ENCODE data around the gene ZNF888.
"Not testable (repeated sequence)": the region's sequence is repeated elsewhere in the genome, so short reads cannot be mapped to it uniquely, and the experiment has no call there.

Gene ZNF888

DNA sequence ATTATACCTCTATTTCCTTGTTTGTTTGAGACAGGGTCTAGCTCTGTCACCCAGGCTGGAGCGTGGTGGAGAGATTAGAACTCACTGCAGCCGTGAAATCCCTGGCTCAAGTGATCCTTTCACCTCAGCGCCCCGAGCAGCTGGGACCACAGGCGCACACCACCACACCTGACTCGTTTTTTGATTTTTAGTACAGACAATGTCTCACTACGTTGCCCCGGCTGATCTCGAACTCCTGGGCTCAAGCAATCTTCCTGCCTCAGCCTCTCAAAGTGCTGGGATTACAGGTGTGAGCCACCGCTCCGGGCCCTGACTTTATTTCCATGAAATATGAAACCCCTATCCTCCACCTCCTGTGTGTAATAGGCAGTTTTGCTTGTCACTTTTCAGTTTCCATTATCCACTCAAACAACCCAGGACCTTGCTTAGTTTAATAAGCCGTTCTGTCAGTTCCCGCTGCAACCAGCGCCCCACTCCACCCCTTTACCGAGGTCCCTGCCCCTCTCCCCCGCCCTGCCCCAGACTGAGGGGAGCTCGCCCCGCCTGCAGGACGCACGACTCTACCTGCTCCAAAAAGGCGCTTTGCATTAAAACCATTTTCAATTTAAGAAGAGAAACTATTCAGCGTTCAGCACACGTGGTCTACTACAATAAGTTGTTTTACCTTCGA lies 22.6 kb upstream of the ZNF888 start:
- no peaks in the 10 kb centered on the region for H3K4me1 ChIP-seq
- H3K27me3 ChIP-seq (ENCODE audit: low read depth): no peaks in the 10 kb centered on the region
- in situ Hi-C loops (cut with MboI; ENCODE audit: low sequenced_read_pairs): no loop called here
- H3K36me3 ChIP-seq (replicated peaks): peaks cover 11% of the 10 kb centered on the region
- peaks cover 14% of the 10 kb centered on the region for H3K9me3 ChIP-seq
- DNase-seq (ENCODE audit: low spot score in 2 of 2): no peak
- no peak overlapping the region for H3K4me3 ChIP-seq

DNA sequence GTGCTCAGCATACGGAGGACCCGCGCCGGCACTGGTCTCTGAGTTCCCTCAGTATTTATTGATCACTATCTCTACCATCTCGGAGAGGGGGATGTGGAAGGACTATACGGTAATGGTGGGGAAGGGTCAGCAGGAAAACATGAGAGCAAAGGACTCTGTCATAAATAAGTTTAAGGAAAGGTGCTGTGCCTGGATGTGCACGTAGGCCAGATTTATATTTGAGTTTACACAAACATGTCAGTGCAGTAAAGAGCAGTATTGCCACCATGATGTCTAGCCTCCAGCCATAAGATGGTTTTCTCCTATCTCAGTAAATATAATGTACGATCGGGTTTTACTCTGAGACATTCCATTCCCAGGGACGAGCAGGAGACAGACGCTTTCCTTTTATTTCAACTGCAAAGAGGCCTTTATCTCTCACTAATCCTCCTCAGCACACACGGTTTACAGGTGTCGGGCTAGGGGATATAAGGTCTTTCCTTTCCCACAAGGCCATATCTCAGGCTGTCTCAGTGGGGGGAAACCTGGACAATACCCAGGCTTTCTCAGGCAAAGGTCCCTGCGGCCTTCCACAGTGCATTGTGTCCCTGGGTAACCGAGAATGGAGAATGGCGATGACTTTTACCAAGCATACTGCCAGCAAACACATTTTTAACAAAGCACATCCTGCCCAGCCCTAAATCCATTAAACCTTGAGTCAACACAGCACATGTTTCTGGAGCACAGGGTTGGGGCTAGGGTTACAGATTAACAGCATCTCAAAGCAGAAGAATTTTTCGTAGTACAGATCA lies 21.7 kb upstream of the ZNF888 start:
- H3K27me3 ChIP-seq (ENCODE audit: low read depth); DNase-seq (ENCODE audit: low spot score in 2 of 2); H3K4me1 ChIP-seq; in situ Hi-C loops (cut with MboI; ENCODE audit: low sequenced_read_pairs); H3K36me3 ChIP-seq (replicated peaks); H3K4me3 ChIP-seq: not testable (repeated sequence)
- H3K9me3 ChIP-seq: peaks cover 13% of the 10 kb centered on the region; the same call in 1 of the 2 replicates

DNA sequence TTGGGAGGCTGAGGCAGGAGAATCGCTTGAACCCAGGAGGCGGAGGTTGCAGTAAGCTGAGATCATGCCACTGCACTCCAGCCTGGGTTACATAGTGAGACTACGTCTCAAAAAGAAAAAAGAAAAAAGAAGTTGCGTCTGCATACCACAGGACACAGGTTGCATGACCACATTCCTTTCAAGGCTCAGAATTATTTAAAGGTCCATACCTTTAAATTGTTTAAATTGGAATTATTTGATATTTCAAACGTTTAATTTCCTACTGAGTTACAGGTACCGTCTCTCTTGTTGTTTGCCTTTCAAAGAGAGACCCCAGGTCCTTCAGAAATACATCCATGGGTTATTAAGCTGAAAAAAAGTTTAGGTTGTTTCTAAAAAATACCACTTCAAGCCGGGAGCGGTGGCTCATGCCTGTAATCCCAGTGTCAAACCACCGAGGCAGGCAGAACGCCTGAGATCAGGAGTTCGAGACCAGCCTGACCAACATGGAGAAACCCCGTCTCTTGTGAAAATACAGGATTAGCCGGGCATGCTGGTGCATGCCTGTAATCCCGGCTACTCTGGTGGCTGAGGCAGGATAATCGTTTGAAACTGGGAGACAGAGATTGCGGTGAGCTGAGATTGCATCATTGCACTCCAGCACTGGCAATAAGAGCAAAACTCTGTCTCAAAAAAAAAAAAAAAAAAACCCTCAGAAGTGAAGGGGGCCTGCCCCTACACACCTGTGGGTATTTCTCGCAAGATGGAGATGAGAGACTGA lies 20.8 kb upstream of the ZNF888 start:
- Histone ChIP-seq H3K27me3 (ENCODE audit: low read depth) (no peaks in the 10 kb centered on the region), H3K4me3 (no peak overlapping the region), H3K9me3 (peaks cover 10% of the 10 kb centered on the region; the same call in 1 of the 2 replicates), H3K36me3 (replicated peaks) (no peaks in the 10 kb centered on the region), H3K4me1 (no peaks in the 10 kb centered on the region)
- in situ Hi-C loops (cut with MboI; ENCODE audit: low sequenced_read_pairs): no loop called here
- DNase-seq (ENCODE audit: low spot score in 2 of 2): no peak

DNA sequence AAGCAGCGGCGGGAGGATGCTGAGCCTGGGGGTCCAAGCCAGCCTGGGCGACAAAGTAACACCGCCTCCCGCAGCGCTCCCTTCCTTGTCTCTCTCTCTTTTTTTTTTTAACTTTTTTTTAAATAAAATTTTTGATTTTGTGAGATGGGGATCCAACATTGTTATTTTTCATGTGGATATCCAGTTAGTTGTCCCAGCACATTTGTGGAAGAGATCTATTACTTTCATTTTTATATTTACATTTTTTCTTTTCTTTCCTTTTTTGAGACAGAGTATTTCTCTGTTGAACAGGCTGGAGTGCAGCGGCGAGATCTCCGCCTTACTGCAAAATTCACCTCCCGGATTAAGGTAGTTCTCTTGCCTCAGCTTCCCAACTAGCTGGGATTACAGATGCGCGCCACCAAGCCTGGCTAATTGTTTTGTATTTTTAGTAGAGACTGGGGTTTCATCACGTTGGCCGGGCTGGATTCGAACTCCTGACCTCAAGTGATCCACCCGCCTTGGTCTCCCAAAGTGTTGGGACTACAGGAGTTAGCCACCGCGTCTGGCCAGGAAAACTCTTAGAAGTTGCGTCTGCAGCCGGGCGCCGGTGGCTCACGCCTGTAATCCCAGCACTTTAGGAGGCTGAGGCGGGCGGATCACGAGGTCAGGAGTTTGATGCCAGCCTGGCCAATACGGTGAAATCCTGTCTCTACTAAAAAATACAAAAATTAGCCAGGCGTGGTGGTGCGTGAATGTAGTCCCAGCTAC lies 20.1 kb upstream of the ZNF888 start:
- Histone ChIP-seq H3K36me3 (replicated peaks) (no peaks in the 10 kb centered on the region), H3K4me1 (no peaks in the 10 kb centered on the region), H3K4me3 (peak overlapping the region; percentile 76), H3K9me3 (peaks cover 3% of the 10 kb centered on the region; the same call in 1 of the 2 replicates), H3K27me3 (ENCODE audit: low read depth) (no peaks in the 10 kb centered on the region)
- no peak for DNase-seq (ENCODE audit: low spot score in 2 of 2)
- in situ Hi-C loops (cut with MboI; ENCODE audit: low sequenced_read_pairs): no loop called here

DNA sequence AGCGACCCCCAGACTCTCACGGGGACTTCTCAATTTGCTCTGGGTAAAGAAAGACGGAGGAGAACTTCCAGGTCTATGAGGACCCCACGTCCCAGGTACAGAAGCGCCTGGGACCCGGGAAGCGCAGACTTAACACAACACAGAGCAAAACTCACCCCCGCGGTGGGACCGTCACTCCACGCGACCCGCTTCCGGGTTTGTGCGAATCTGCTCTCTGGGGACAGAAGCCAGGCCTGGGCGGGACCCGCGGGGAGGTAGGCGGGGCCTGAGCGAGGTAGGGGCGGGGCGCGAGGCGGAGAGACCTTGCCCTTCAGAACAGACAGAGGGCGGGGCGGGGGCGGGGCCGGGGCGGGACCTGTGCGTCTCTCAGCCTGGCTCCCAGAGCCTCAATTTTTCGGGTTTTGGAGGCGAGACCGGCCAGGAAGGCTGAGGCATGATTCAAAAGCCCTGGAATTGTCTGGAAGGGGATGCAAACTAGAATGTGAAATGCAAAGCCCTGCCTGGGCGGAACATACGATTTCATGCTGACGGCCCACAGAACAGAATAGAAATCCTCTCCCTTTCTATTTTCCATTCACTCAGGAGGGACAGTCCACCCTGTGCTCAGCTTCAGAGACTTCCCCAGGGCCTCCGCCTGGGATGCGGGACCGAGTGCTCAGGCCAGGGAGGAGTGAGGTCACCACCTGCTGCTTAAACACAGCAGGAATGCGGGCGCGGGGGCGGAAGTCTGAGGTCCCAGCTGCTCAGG lies 19.3 kb upstream of the ZNF888 start:
- DNase-seq (ENCODE audit: low spot score in 2 of 2): peak; percentile 65 to 92
- no peaks in the 10 kb centered on the region for H3K36me3 ChIP-seq (replicated peaks)
- H3K4me1 ChIP-seq: no peaks in the 10 kb centered on the region
- peak overlapping the region; percentile 76 for H3K4me3 ChIP-seq
- in situ Hi-C loops (cut with MboI; ENCODE audit: low sequenced_read_pairs): no loop called here
- H3K9me3 ChIP-seq: peaks cover under 1% of the 10 kb centered on the region; the same call in 1 of the 2 replicates
- H3K27me3 ChIP-seq (ENCODE audit: low read depth): no peaks in the 10 kb centered on the region

DNA sequence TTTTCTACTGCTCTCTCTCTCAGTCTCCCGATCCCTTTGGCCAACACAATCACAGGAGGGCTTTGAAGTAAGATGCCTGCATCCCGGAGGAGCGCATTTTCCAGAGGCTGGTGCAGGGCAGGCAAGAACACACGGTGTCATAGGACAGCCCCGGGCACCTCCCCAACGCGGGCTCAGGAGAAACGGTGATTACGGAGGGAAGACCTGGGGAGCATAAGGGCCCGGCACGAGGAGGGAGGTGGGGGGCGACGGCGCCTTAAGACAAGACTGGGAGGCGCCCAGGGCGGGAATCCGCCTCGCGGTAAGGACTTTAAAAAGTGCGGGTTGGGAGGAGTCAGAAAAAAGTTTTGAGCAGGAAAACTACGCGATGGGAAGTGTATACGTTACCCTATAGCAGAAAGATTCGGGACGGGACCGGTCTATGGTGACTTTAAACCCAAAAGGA lies 18.7 kb upstream of the ZNF888 start:
- H3K4me3 ChIP-seq: peak overlapping the region; percentile 76
- H3K4me1 ChIP-seq: no peaks in the 10 kb centered on the region
- peaks cover 3% of the 10 kb centered on the region; the same call in 1 of the 2 replicates for H3K9me3 ChIP-seq
- in situ Hi-C loops (cut with MboI; ENCODE audit: low sequenced_read_pairs): no loop called here
- H3K27me3 ChIP-seq (ENCODE audit: low read depth): no peaks in the 10 kb centered on the region
- H3K36me3 ChIP-seq (replicated peaks): no peaks in the 10 kb centered on the region; the same call in 1 of the 2 replicates
- peak in 1 of 2 experiments; percentile 53 for DNase-seq (ENCODE audit: low spot score in 2 of 2)

DNA sequence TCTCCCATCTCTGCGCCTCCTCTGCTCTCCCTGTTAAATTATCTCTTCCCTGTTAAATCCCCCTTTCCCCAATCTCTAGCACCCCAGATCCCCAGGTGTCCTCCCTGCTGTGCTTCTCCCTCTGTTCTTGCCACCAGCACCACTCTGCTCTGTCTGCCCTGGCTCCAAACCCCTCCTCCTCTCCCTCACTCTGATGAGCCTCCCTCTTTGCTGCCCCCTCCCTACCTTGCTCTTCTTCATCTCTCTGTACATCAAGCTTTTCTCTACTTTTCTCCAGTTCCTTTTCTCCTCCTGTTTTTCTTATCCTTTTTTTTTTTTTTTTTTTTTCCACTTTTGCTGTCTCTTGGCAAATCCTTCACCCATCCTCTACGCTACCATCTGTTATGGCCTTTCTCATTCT lies 18.3 kb upstream of the ZNF888 start:
- peak overlapping the region; percentile 76 for H3K4me3 ChIP-seq
- H3K27me3 ChIP-seq (ENCODE audit: low read depth); H3K36me3 ChIP-seq (replicated peaks); H3K4me1 ChIP-seq; H3K9me3 ChIP-seq; in situ Hi-C loops (cut with MboI; ENCODE audit: low sequenced_read_pairs): not testable (repeated sequence)
- peak in 1 of 2 experiments; percentile 12 for DNase-seq (ENCODE audit: low spot score in 2 of 2)

DNA sequence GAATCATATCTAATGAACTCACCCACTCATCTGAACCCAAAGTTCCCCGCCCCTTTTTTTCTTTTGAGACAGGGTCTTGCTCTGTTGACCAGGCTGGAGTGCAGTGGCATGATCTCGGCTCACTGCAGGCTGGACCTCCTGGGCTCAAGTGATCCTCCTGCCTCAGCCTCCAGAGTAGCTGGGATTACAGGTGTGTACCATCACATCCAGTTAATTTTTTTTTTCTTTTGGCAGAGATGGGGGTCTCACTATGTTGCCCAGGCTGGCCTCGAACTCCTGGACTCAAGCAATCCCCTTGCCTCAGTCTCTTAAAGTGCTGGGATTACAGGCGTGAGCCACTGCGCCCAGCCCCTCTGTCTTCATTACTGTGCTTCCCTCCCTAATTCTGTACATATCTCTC lies 17.7 kb upstream of the ZNF888 start:
- H3K4me3 ChIP-seq; DNase-seq (ENCODE audit: low spot score in 2 of 2); H3K27me3 ChIP-seq (ENCODE audit: low read depth); H3K4me1 ChIP-seq; in situ Hi-C loops (cut with MboI; ENCODE audit: low sequenced_read_pairs); H3K36me3 ChIP-seq (replicated peaks); H3K9me3 ChIP-seq: not testable (repeated sequence)

DNA sequence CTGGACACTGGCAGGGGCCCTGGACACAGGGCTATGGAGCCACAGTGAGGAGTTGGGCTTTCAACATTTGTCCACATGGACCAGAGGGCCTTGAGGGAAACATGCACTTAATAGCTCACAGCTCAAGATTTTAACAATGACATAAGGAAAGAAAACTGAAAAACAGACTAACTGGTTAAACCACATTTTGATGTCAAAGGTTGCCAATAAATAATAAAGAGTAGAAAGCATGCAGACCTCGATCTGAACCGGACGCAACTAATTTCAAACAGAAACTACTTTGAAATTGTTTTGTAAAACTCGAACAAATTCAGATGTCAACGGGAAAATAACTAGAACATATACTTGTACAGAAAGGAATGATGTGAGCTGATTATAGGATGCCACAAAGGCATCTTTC lies 15.5 kb upstream of the ZNF888 start:
- Histone ChIP-seq H3K36me3 (replicated peaks) (no peaks in the 10 kb centered on the region; the same call in 1 of the 2 replicates), H3K4me3 (no peak overlapping the region), H3K27me3 (ENCODE audit: low read depth) (no peaks in the 10 kb centered on the region), H3K9me3 (peaks cover 13% of the 10 kb centered on the region), H3K4me1 (no peaks in the 10 kb centered on the region)
- no peak for DNase-seq (ENCODE audit: low spot score in 2 of 2)
- in situ Hi-C loops (cut with MboI; ENCODE audit: low sequenced_read_pairs): no loop called here

DNA sequence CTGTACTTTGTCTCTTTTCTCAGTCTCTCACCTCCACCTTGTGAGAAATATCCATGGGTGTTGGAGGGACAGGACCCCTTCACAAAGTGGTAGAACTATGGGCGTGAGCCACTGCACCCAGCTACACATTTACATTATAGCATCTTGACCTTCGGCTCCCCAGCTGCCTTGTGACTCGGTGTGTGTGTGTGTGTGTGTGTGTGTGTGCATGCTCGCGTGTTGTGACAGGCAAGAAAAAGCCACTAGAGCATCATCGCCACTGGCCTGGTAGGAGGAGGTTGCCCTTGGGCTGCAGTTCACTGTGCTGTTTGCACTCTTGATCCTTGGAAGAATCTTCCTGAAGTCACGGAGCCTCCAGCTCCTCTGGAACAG lies 13.7 kb upstream of the ZNF888 start:
- Histone ChIP-seq H3K36me3 (replicated peaks) (no peaks in the 10 kb centered on the region; the same call in 1 of the 2 replicates), H3K9me3 (peaks cover 13% of the 10 kb centered on the region), H3K27me3 (ENCODE audit: low read depth) (no peaks in the 10 kb centered on the region), H3K4me3 (no peak overlapping the region), H3K4me1 (no peaks in the 10 kb centered on the region)
- in situ Hi-C loops (cut with MboI; ENCODE audit: low sequenced_read_pairs): no loop called here
- no peak for DNase-seq (ENCODE audit: low spot score in 2 of 2)

DNA sequence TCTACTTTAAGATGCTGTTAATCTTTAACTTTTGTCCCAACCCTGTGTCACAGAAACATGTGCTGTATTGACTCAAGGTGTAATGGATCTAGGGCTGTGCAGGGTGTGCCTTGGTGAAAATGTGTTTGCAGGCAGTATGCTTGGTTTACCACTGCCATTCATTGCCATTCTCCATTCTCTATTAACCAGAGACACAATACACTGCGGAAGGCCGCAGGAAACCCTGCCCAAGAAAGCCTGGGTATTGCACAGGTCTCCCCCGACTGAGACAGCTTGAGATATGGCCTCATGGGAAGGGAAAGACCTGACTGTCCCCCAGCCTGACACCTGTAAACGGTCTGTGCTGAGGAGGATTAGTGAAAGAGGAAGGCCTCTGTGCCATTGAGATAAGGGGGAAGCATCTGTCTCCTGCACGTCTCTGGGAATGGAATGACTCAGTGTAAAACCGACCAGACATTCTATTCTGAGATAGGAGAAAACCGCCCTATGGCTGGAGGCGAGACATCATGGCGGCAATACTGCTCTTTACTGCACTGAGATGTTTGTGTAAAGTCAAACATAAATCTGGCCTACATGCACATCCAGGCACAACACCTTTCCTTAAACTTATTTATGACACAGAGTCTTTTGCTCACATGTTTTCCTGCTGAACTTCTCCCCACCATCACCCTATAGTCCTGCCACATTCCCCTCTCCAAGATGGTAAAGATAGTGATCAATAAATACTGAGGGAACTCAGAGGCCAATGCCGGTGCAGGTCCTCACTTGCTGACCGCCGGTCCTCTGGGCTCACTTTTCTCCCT lies 13.1 kb upstream of the ZNF888 start:
- Histone ChIP-seq H3K4me3 (no peak overlapping the region), H3K4me1 (no peaks in the 10 kb centered on the region), H3K9me3 (peaks cover 13% of the 10 kb centered on the region), H3K36me3 (replicated peaks) (no peaks in the 10 kb centered on the region; the same call in 1 of the 2 replicates), H3K27me3 (ENCODE audit: low read depth) (no peaks in the 10 kb centered on the region)
- in situ Hi-C loops (cut with MboI; ENCODE audit: low sequenced_read_pairs): no loop called here
- DNase-seq (ENCODE audit: low spot score in 2 of 2): no peak

DNA sequence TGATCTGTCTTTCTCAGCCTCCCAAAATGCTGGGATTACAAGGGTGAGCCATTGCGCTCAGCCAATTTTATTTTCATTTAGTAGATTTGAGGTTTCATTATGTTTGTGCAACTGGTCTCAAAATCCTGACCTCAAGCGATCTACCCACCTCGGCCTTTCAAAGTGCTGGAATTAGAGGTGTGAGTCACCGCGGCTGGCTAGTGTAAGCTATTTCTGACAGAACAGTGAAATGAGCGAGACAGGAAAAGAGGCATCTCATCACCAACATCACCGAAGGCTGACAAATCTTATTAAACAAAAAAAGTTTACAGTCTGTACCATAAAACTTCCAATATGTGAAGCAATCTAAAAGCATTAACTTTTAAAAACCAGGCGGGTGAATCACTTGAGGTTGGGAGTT lies 12.2 kb upstream of the ZNF888 start:
- Histone ChIP-seq H3K27me3 (ENCODE audit: low read depth) (no peaks in the 10 kb centered on the region), H3K9me3 (peaks cover 13% of the 10 kb centered on the region), H3K36me3 (replicated peaks) (no peaks in the 10 kb centered on the region; the same call in 1 of the 2 replicates), H3K4me3 (no peak overlapping the region), H3K4me1 (no peaks in the 10 kb centered on the region)
- in situ Hi-C loops (cut with MboI; ENCODE audit: low sequenced_read_pairs): no loop called here
- DNase-seq (ENCODE audit: low spot score in 2 of 2): no peak
